Measurements from ENCODE around the gene HSCB. TPM values are rescaled to one million over a fixed set of nuclear protein-coding genes. Genes with fewer than 3 reads are reported as not detected.

HSCB gene
- total and polyA plus RNA-seq, 2 of the 4 experiments (the other 2 are of a cell fraction): 5.4 to 13.2 TPM

DNA sequence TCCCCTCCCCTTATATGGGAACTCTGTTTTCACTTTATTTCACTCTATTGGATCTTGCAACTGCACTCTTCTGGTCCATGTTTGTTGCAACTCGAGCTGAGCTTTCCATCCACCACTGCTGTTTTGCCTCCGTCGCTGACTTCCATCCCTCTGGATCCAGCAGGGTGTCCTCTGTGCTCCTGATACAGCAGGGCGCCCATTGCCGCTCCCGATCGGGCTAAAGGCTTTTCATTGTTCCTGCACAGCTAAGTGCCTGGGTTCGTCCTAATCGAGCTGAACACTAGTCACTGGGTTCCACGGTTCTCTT lies 19.6 kb downstream of the HSCB start:
- Histone ChIP-seq H2BK20ac (ENCODE audit: low read depth, low read length) (no peak overlapping the region), H2AK9ac (replicated peaks; ENCODE audit: low read depth, low read length, poor library complexity) (no peak overlapping the region), H3K9ac (ENCODE audit: low read depth, low read length) (no peak overlapping the region), H4K8ac (ENCODE audit: low read depth in 2 of 2, low read length in 2 of 2) (no peak overlapping the region), H4K20me1 (ENCODE audit: insufficient read depth, low read length) (no peaks in the 10 kb centered on the region), H3K9me3 (ENCODE audit: control insufficient read depth, insufficient read depth, low read length) (no peaks in the 10 kb centered on the region), H3K9me1 (ENCODE audit: insufficient read depth, low read length) (no peaks in the 10 kb centered on the region; the same call in none of the 2 replicates), H2BK15ac (ENCODE audit: low read depth, low read length) (no peak overlapping the region), H3K56ac (ENCODE audit: extremely low read depth, insufficient read depth, low read length) (no peak overlapping the region), H4K91ac (ENCODE audit: insufficient read depth, low read depth, low read length) (no peak overlapping the region), H2BK5ac (ENCODE audit: low read depth, low read length, poor library complexity, severe bottlenecking) (no peak overlapping the region), H3K27me3 (ENCODE audit: control insufficient read depth, insufficient read depth, low read length) (no peaks in the 10 kb centered on the region; the same call in 1 of the 2 replicates), H3K23ac (ENCODE audit: low read depth, low read length) (no peak overlapping the region), H4K5ac (ENCODE audit: low read depth, low read length) (no peak overlapping the region), H3K14ac (replicated peaks; ENCODE audit: low read depth, low read length) (no peak overlapping the region), H3K4me2 (ENCODE audit: low read depth, low read length) (no peak overlapping the region), H3K27ac (ENCODE audit: insufficient read depth, low read length) (no peak overlapping the region), H3K4ac (ENCODE audit: low read depth, low read length) (no peak overlapping the region), H3K18ac (ENCODE audit: low read depth, low read length) (no peak overlapping the region), H2AFZ (replicated peaks; ENCODE audit: low read length, poor library complexity) (no peak overlapping the region), H3K4me3 (ENCODE audit: insufficient read depth, low read depth, low read length) (no peak overlapping the region), H3K79me1 (ENCODE audit: low read depth in 1 of 2, low read length in 2 of 2) (no peaks in the 10 kb centered on the region), H3K36me3 (ENCODE audit: control insufficient read depth, insufficient read depth, low read length) (no peaks in the 10 kb centered on the region), H2AK5ac (ENCODE audit: low read depth, low read length) (no peak overlapping the region), H2BK120ac (ENCODE audit: low read depth, low read length) (no peak overlapping the region), H3K4me1 (ENCODE audit: control insufficient read depth, insufficient read depth, low read length) (peaks cover 5% of the 10 kb centered on the region)
- BruUV-seq (replicated peaks): no TSS peak
- WGBS, 2 experiments (ENCODE audit: extremely low coverage in 2 of 2, insufficient read length in 1 of 2): 98% methylated on average over 7 of the region's 10 CpGs; no CpG with 5 or more reads in 1 of the 2 experiments
- in situ Hi-C loops (cut with MboI; ENCODE audit: low sequenced_read_pairs) (no loop called here), dilution Hi-C loops (cut with HindIII; ENCODE audit: low sequenced_read_pairs, unreplicated experiment) (no loop called here), intact Hi-C loops (cut with micrococcal nuclease) (no loop called here)
- ChIA-PET CTCF (no interaction called here), POLR2A (ENCODE audit: unreplicated experiment) (interaction anchor here (0.5 kb wide), 1 partner anchor 87 kb away, joined by 7 read pairs; no protein-coding TSS in a partner anchor)
- no peak for ATAC-seq (ENCODE audit: low read depth)
- TF ChIP-seq CTCF (conservative IDR thresholded peaks at IDR 0.05; ENCODE audit: low read depth, low read length): no peak
- TF ChIP-seq MAZ (IDR thresholded peaks at IDR 0.05; ENCODE audit: borderline replicate concordance, low read depth, low read length): no peak
- TF ChIP-seq RCOR1 (IDR thresholded peaks at IDR 0.05; ENCODE audit: insufficient replicate concordance, low read length): no peak
- no peak for TF ChIP-seq POLR2A (IDR thresholded peaks at IDR 0.05; ENCODE audit: low read depth, low read length)
- TF ChIP-seq RAD21 (IDR thresholded peaks at IDR 0.05; ENCODE audit: low read length): no peak
- no peak for TF ChIP-seq RFX5 (IDR thresholded peaks at IDR 0.05; ENCODE audit: low read depth, low read length)
- no peak for TF ChIP-seq USF2 (IDR thresholded peaks at IDR 0.05; ENCODE audit: low read depth, low read length)
- TF ChIP-seq CEBPB (IDR thresholded peaks at IDR 0.05; ENCODE audit: low read depth, low read length): no peak
- TF ChIP-seq SMC3 (IDR thresholded peaks at IDR 0.05; ENCODE audit: low read depth, low read length): no peak
- no peak for TF ChIP-seq NFE2L2 (IDR thresholded peaks at IDR 0.05; ENCODE audit: low read depth, low read length)
- TF ChIP-seq BHLHE40 (IDR thresholded peaks at IDR 0.05; ENCODE audit: low read depth, low read length): no peak
- no peak for TF ChIP-seq ELK1 (IDR thresholded peaks at IDR 0.05; ENCODE audit: borderline replicate concordance, low read depth, low read length)
- TF ChIP-seq MAFK (IDR thresholded peaks at IDR 0.05; ENCODE audit: low read depth, low read length): no peak
- TF ChIP-seq MXI1 (IDR thresholded peaks at IDR 0.05; ENCODE audit: borderline replicate concordance, low read depth, low read length): no peak
- TF ChIP-seq FOS (IDR thresholded peaks at IDR 0.05; ENCODE audit: low read depth, low read length): no peak
- no peak for TF ChIP-seq CHD1 (IDR thresholded peaks at IDR 0.05; ENCODE audit: low read depth, low read length)
- no peak for DNase-seq
